Keratinocyte (primary cell): Measurements from ENCODE around the gene TSPEAR.

Experiments
- EZH2 ChIP-seq: IDR thresholded peaks from one replicate; pipeline ENCODE4 v1.6.1; 2012; ENCODE audit warnings: inconsistent platforms, mild to moderate bottlenecking, low read length, moderate library complexity
- TF ChIP-seq, protein P1 (sequence below), 3 experiments: IDR thresholded peaks in 1 of 3; conservative IDR thresholded peaks in 1 of 3; optimal IDR thresholded peaks in 1 of 3; 2 replicates in 2 of 3; 3 replicates in 1 of 3; pipeline versions ENCODE3 to v1.5.1; 2011; ENCODE audit warnings: low read length in 3 of 3, mild to moderate bottlenecking in 3 of 3, moderate library complexity in 2 of 3, control low read depth in 1 of 3, inconsistent platforms in 1 of 3; ENCODE audit not compliant: insufficient read depth in 2 of 3; ENCODE audit errors: extremely low read depth in 1 of 3

DNA sequence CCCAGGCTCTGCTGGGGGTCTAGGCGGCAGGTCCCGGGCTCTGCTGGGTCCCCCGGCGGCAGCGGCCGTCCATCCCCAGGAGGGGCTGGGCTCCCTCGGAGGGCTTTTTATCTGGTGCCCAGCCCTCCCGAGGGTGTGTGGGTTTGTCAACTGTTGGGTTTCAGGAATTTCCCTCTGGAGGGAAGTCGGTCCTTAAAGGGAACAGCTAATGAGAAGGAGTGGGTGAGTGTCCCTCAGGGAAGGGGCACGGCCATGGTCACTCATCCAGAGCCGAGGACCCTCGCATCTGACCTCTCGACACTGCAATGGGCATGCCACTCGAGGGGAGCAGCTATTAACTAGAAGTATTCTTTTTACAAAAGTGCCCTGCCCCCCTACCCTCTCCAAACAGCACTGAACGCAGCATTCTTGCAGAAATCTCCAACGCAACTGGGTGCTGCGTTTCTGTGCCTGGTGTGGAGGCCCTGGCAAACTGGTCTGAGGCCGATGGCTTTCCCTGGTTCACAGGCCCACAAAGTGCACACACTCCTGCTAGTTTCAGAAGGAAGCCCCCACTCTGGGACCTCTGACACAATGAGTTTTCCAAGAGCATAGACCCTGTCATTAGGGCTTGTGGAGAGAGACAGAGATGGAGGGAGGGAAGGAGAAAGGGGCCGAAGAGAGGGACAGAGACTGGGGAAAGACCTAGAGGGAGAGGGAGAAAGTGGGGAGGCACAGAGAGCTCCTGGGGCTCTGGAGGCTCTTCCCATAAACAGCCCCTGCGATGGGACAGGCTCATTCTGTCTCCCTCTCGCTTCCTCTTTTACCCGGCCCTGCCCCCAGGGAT, 1.0 kb upstream of the TSPEAR start:
- TF ChIP-seq, protein P1, sequence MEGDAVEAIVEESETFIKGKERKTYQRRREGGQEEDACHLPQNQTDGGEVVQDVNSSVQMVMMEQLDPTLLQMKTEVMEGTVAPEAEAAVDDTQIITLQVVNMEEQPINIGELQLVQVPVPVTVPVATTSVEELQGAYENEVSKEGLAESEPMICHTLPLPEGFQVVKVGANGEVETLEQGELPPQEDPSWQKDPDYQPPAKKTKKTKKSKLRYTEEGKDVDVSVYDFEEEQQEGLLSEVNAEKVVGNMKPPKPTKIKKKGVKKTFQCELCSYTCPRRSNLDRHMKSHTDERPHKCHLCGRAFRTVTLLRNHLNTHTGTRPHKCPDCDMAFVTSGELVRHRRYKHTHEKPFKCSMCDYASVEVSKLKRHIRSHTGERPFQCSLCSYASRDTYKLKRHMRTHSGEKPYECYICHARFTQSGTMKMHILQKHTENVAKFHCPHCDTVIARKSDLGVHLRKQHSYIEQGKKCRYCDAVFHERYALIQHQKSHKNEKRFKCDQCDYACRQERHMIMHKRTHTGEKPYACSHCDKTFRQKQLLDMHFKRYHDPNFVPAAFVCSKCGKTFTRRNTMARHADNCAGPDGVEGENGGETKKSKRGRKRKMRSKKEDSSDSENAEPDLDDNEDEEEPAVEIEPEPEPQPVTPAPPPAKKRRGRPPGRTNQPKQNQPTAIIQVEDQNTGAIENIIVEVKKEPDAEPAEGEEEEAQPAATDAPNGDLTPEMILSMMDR (optimal IDR thresholded peaks at IDR 0.05 in 1 of 3, IDR thresholded peaks at IDR 0.05 in 1 of 3, conservative IDR thresholded peaks at IDR 0.05 in 1 of 3; ENCODE audit: extremely low read depth in 1 of 3, insufficient read depth in 2 of 3, low read length in 3 of 3): no peak
- no peak for TF ChIP-seq EZH2
